ENCODE data around the gene CNTF. TPM values are rescaled to one million over a fixed set of nuclear protein-coding genes. Genes with fewer than 3 reads are reported as not detected.
A peak's percentile ranks its signal among the peaks of the same experiment; 100 is the strongest.

Gene CNTF
- total RNA-seq, 6 experiments from 2014 or later = 0.37 to 0.87 (median 0.72) TPM

DNA sequence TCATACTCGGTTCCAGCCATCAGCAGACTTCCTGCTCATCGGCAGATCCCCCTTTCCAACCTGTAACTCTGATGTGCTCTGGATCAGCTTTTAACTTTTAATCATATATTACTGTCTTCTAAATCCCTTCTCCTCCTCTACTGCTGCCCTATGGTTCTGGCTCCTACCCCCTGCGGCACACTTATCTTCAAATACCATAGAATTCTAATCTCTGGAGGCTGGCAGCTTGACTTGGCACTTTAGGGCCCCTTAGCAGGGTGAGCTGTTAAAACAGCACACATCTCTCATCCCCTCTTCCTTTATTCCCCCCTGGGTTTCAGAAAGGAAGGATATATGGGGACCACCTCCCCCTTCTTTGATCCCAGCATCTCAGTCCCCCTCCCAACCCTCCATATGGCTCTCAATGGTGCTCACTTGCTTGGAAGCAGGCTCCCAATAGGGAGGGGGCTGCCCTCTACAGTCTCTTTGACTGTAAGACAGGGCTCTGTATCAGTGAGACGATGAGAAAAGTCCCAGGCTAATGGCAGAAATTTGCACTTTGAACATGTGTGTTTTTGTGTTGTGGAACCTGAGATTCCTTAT lies 4.4 kb upstream of the CNTF start:
- WGBS (ENCODE audit: insufficient coverage, low coverage, low lambda C conversion rate, missing lambda C conversion rate) = 58% methylated on average over 3 of the region's 4 CpGs
- H3K36me3 ChIP-seq = peaks cover 4 to 69% (median 22%) of the 10 kb centered on the region in 4 donors
- no peak overlapping the region for H3K4me3 ChIP-seq
- H3K4me1 ChIP-seq = no peaks in the 10 kb centered on the region
- H3K27me3 ChIP-seq = no peaks in the 10 kb centered on the region
- H3K9me3 ChIP-seq = no peaks in the 10 kb centered on the region
- DNase-seq (no peak), ATAC-seq (peak; percentile 45 to 66 (median 64))
- intact Hi-C loops (cut with DNase I) = no loop called here
- TF ChIP-seq POLR2A (IDR thresholded peaks at IDR 0.05) = no peak
- TF ChIP-seq, protein P1, sequence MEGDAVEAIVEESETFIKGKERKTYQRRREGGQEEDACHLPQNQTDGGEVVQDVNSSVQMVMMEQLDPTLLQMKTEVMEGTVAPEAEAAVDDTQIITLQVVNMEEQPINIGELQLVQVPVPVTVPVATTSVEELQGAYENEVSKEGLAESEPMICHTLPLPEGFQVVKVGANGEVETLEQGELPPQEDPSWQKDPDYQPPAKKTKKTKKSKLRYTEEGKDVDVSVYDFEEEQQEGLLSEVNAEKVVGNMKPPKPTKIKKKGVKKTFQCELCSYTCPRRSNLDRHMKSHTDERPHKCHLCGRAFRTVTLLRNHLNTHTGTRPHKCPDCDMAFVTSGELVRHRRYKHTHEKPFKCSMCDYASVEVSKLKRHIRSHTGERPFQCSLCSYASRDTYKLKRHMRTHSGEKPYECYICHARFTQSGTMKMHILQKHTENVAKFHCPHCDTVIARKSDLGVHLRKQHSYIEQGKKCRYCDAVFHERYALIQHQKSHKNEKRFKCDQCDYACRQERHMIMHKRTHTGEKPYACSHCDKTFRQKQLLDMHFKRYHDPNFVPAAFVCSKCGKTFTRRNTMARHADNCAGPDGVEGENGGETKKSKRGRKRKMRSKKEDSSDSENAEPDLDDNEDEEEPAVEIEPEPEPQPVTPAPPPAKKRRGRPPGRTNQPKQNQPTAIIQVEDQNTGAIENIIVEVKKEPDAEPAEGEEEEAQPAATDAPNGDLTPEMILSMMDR (IDR thresholded peaks at IDR 0.05) = peak in 2 of 4 donors; percentile 18 to 36
- no peak overlapping the region for H3K27ac ChIP-seq

DNA sequence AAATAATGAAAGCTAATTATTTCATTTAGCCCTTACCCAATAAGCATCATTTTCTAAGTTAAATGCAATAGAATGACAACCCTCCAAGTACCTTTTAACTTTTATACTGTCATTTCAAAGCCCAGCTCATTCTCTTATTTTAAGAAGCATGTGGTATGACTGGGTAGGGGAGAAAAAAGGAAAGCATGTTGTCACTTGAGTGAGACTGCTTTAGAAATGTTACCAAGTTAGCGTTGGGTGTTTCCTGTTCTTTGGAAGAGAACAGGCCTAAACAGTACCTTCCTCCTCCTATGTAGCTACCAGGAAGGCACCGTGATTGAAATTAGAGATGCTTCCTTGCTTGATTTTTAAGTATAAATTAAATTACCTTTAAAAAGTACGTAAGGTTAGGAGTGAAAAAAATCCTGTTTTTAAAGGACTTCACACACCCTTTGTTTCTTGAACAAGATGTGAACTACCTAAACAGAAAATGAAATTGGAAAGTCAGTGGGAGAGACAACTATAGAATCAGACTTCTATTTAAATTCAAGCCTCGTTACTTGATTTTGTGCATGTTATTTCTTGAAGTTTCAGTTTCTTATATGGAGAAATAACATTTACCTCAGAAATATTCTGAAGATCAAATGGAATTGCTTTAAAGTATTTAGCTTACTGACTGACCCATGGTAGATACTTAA lies 741 bp upstream of the CNTF start:
- peaks cover 0 to 57% (median 13%) of the 10 kb centered on the region in 4 donors for H3K36me3 ChIP-seq
- no peaks in the 10 kb centered on the region for H3K9me3 ChIP-seq
- intact Hi-C loops (cut with DNase I) = no loop called here
- DNase-seq (no peak), ATAC-seq (no peak)
- 81% methylated on average over 4 of the region's 4 CpGs for WGBS (ENCODE audit: insufficient coverage, low coverage, low lambda C conversion rate, missing lambda C conversion rate)
- H3K4me1 ChIP-seq = no peaks in the 10 kb centered on the region
- no peak overlapping the region for H3K27ac ChIP-seq
- TF ChIP-seq, protein P1 (IDR thresholded peaks at IDR 0.05) = no peak
- TF ChIP-seq POLR2A (IDR thresholded peaks at IDR 0.05) = no peak
- no peaks in the 10 kb centered on the region for H3K27me3 ChIP-seq
- no peak overlapping the region for H3K4me3 ChIP-seq

DNA sequence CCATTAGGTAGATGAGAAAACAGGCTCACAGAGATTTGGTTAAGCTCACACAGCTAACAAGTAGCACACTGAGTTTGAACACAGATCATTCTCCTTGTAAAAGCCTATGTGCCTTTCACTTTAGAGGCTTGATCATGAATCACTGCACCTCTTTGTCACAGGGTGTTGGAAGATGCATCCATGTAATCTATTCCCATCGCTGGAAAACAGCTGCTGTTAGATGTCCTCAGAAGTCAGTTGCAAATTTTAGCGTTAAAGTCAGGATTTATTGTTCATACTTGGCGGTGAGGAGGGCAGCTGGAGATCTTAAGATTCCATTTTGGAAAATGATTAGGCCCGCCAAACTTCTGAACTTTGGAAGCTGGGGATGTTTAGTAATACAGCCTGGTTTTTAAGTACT lies 2.6 kb downstream of the CNTF start:
- no peaks in the 10 kb centered on the region for H3K27me3 ChIP-seq
- 98% methylated on average over 4 of the region's 4 CpGs for WGBS (ENCODE audit: insufficient coverage, low coverage, low lambda C conversion rate, missing lambda C conversion rate)
- no peak for DNase-seq
- H3K4me1 ChIP-seq = peaks cover 0 to 2% (median 0%) of the 10 kb centered on the region in 4 donors
- H3K36me3 ChIP-seq = peaks cover 0 to 24% (median 7%) of the 10 kb centered on the region in 4 donors
- no peak overlapping the region for H3K4me3 ChIP-seq
- no peaks in the 10 kb centered on the region for H3K9me3 ChIP-seq
- TF ChIP-seq POLR2A (IDR thresholded peaks at IDR 0.05) = no peak
- TF ChIP-seq, protein P1 (IDR thresholded peaks at IDR 0.05) = no peak
- no peak overlapping the region for H3K27ac ChIP-seq
- ATAC-seq = no peak
- intact Hi-C loops (cut with DNase I) = no loop called here

DNA sequence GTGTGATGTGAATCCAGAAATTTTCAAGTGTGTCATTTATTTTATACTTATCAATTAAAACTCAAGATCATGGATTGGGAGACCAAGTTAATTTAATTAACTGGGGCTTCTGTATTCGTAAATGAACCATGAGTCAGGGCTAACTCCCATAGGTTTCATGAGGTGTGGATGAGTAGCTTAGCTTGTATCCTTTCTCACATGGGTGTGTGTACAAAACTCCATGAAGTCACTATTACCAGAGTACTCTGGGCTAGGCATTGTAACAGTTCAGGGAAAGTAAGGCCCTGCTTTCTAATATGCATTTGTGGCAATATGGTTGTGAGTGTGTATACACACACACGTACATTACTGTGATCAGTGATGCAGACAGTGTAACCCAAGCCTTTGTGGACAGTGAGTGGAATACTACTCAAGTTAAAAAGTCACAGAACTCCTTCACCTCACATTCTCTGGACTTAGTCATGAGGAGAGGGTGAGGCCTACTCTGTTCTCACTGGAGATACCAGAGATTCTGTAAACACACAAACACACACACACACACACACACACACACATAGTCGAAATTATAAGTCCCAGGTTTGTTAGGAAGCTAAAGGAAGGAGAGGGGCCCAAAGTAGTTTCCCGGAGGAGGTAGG lies 3.5 kb downstream of the CNTF start:
- peak in 1 of 4 donors; percentile 5 for ATAC-seq

More for the DNA sequence above, 3.5 kb downstream of the CNTF start:
- TF ChIP-seq, protein P1 (IDR thresholded peaks at IDR 0.05) = no peak
- no peak for TF ChIP-seq POLR2A (IDR thresholded peaks at IDR 0.05)
- no peaks in the 10 kb centered on the region for H3K9me3 ChIP-seq
- no peak for DNase-seq
- H3K27me3 ChIP-seq = no peaks in the 10 kb centered on the region
- no peak overlapping the region for H3K4me3 ChIP-seq
- H3K27ac ChIP-seq = no peak overlapping the region
- 83% methylated on average over 3 of the region's 4 CpGs for WGBS (ENCODE audit: insufficient coverage, low coverage, low lambda C conversion rate, missing lambda C conversion rate)
- peaks cover 0 to 2% (median 0%) of the 10 kb centered on the region in 4 donors for H3K4me1 ChIP-seq
- peaks cover 0 to 22% (median 5%) of the 10 kb centered on the region in 4 donors for H3K36me3 ChIP-seq
- intact Hi-C loops (cut with DNase I) = no loop called here
